Spleen (tissue), 11 donors: Measurements from ENCODE around the gene NEURL4. TPM values are rescaled to one million over a fixed set of nuclear protein-coding genes. Genes with fewer than 3 reads are reported as not detected.
A peak's percentile ranks its signal among the peaks of the same experiment; 100 is the strongest.

Experiments used
- DNase-seq: peaks from one replicate; pipeline ENCODE4 v3.0.0-alpha.2; 2020
- H3K27ac ChIP-seq, 8 donors: fragments of 200-600 bp; sonication (generic) in 7 of 8; 1 replicate in 4 of 8; 2 replicates in 4 of 8; pipeline versions ENCODE4 v1.5.0 to v1.8.0; 2016 to 2021; ENCODE audit warnings: inconsistent platforms in 4 of 8, mild to moderate bottlenecking in 4 of 8, moderate library complexity in 1 of 8
- H3K27me3 ChIP-seq, 7 donors: fragments of 200-600 bp; sonication (generic) in 6 of 7; replicated peaks in 1 of 7; 1 replicate in 4 of 7; 2 replicates in 3 of 7; pipeline versions ENCODE4 v1.5.0 to v1.8.0; 2016 to 2021; ENCODE audit warnings: inconsistent platforms in 3 of 7, mild to moderate bottlenecking in 1 of 7
- H3K36me3 ChIP-seq, 6 donors: fragments of 200-600 bp; sonication (generic) in 5 of 6; 1 replicate in 4 of 6; 2 replicates in 2 of 6; pipeline versions ENCODE4 v1.5.0 to v1.8.0; 2016 to 2021; ENCODE audit warnings: inconsistent platforms in 2 of 6
- H3K4me1 ChIP-seq, 6 donors: fragments of 200-600 bp; sonication (generic) in 5 of 6; 1 replicate in 3 of 6; 2 replicates in 3 of 6; pipeline versions ENCODE4 v1.5.0 to v1.8.0; 2016 to 2021; ENCODE audit warnings: inconsistent platforms in 3 of 6
- H3K4me3 ChIP-seq, 8 donors: fragments of 200-600 bp; sonication (generic) in 7 of 8; 1 replicate in 4 of 8; 2 replicates in 4 of 8; pipeline versions ENCODE4 v1.5.0 to v1.8.0; 2016 to 2021; ENCODE audit warnings: inconsistent platforms in 4 of 8, mild to moderate bottlenecking in 4 of 8, moderate library complexity in 2 of 8
- H3K9me3 ChIP-seq, 8 donors: fragments of 200-600 bp; sonication (generic) in 7 of 8; 1 replicate in 4 of 8; 2 replicates in 4 of 8; pipeline versions ENCODE4 v1.5.0 to v1.8.0; 2016 to 2021; ENCODE audit warnings: inconsistent platforms in 4 of 8
- CTCF ChIP-seq, 11 experiments: fragments of 200-600 bp in 7 of 11; fragments of 450-650 bp in 4 of 11; sonication (generic) in 4 of 11; IDR thresholded peaks in 8 of 11; conservative IDR thresholded peaks in 3 of 11; 1 replicate in 7 of 11; 2 replicates in 4 of 11; pipeline versions ENCODE4 v1.4.0 to v1.8.0; 2016 to 2021; ENCODE audit warnings: antibody characterized with exemption in 11 of 11, inconsistent platforms in 4 of 11, mild to moderate bottlenecking in 1 of 11
- POLR2A ChIP-seq, 3 donors: fragments of 450-650 bp; IDR thresholded peaks; one replicate each; pipeline ENCODE4 v1.5.1; 2017; ENCODE audit warnings: antibody characterized with exemption in 3 of 3, mild to moderate bottlenecking in 1 of 3
- POLR2AphosphoS5 ChIP-seq, 3 donors: sonication (generic); formaldehyde crosslinking; IDR thresholded peaks; one replicate each; pipeline ENCODE4 v1.5.1; 2017; ENCODE audit warnings: antibody characterized with exemption in 3 of 3
- WGBS, 5 donors: extraction: QIAGEN DNeasy Blood & Tissue Kit in 3 of 5; methylation state at CpG; one replicate each; pipeline versions ENCODE4 v1.1.5 to v1.1.7; 2013 to 2018; 5-methylcytosine and 5-hydroxymethylcytosine counted together
- intact Hi-C: fragments of 100-400 bp; cut with DNase I; formaldehyde crosslinking; loops from one replicate; pipeline ENCODE4 v1.15.0; 2023; ENCODE audit warnings: low total_unique reads
- polyA plus RNA-seq, 3 donors: library from polyadenylated mRNA; stranded (reverse); fragments of 200-250 nt; gene quantifications; one replicate each; pipeline ENCODE4 v1.2.1, GENCODE V29; 2013
- total RNA-seq, 7 donors: library from RNA; depleted of rRNA in 3 of 7; stranded (reverse); fragments of >200 nt in 3 of 7; fragmentation: NEBNext Ultra II Directional in 4 of 7; extraction: Animal tissue kit (Norgen Biotek cat#: 25700) in 4 of 7; gene quantifications; one replicate each; pipeline versions ENCODE4 v1.1.0 to v1.2.1, GENCODE V29; 2016 to 2021
- donor health status: healthy with polysubstance abuse.
- donor health status: DM: no; HTN: no; CAD: no; lungs with moderate emphysema.
- donor health status: DM: no; HTN: no; CAD: no.
- donor health status: Bipolar disorder and iron deficiency.
- donor health status: healthy.
- donor health status: DM: no; HTN: no; CAD: no.
- donor health status: DM: yes; HTN: yes; CAD: no.

NEURL4 gene
- total and polyA plus RNA-seq, 10 donors, result 16.5 to 53.9 (median 40.3) TPM

GRCh38 chr17:7361906-7362305 lies 32.8 kb upstream of the NEURL4 start:
- H3K9me3 ChIP-seq, result no peaks in the 10 kb centered on the region
- H3K27ac ChIP-seq, result no peak overlapping the region
- no peaks in the 10 kb centered on the region for H3K36me3 ChIP-seq
- TF ChIP-seq POLR2AphosphoS5 (IDR thresholded peaks at IDR 0.05) (no peak), POLR2A (IDR thresholded peaks at IDR 0.05) (no peak), CTCF (IDR thresholded peaks at IDR 0.05 in 8 of 11, conservative IDR thresholded peaks at IDR 0.05 in 3 of 11) (no peak)
- intact Hi-C loops, result no loop called here
- no peak overlapping the region for H3K4me3 ChIP-seq
- H3K4me1 ChIP-seq, result no peaks in the 10 kb centered on the region
- H3K27me3 ChIP-seq, result no peaks in the 10 kb centered on the region
- 53 to 88% (median 64%) methylated on average over 3 of the region's 3 CpGs for WGBS, 5 donors
- no peak for DNase-seq

- no peaks in the 10 kb centered on the region for H3K27me3 ChIP-seq
- H3K36me3 ChIP-seq, result no peaks in the 10 kb centered on the region
- peaks cover 12 to 45% (median 28%) of the 10 kb centered on the region in 6 donors for H3K4me1 ChIP-seq
- 55 to 93% (median 57%) methylated on average over 2 of the region's 2 CpGs for WGBS, 5 donors
- no peak for DNase-seq
- TF ChIP-seq POLR2AphosphoS5 (IDR thresholded peaks at IDR 0.05) (no peak), CTCF (IDR thresholded peaks at IDR 0.05 in 8 of 11, conservative IDR thresholded peaks at IDR 0.05 in 3 of 11) (no peak), POLR2A (IDR thresholded peaks at IDR 0.05) (no peak)
- H3K27ac ChIP-seq, result peak overlapping the region in 4 of 8 donors; percentile 26 to 65 (median 38)
- H3K9me3 ChIP-seq, result no peaks in the 10 kb centered on the region
- intact Hi-C loops, result loop anchor here (5.0 to 10.0 kb wide), 2 partner anchors 80 to 157 kb away; partner anchors contain the start of genes FGF11 and TMEM102
- no peak overlapping the region for H3K4me3 ChIP-seq
Observed at GRCh38 chr17:7357381-7357780, 28.2 kb upstream of the NEURL4 start.

DNA sequence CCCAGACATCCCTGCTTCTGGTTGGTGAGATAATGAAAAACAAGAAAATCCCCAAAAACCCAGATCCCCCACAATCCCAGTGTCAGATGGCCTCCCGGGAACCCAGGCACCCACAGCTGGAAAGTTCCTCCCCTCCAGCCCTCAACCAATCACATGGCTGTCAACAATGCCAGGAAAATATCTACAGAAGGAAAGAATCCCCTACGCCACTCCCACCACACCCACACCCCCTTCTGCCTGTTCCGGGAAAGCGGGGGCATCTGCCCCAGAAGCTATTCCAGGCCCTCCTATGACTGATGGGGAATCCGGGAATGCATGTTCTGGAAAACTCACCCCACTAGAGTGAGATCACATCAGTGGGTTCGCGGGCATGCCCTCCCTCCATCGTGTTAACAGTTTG lies 27.6 kb upstream of the NEURL4 start:
- H3K27me3 ChIP-seq, result no peaks in the 10 kb centered on the region
- TF ChIP-seq POLR2A (IDR thresholded peaks at IDR 0.05) (no peak), CTCF (IDR thresholded peaks at IDR 0.05 in 8 of 11, conservative IDR thresholded peaks at IDR 0.05 in 3 of 11) (no peak), POLR2AphosphoS5 (IDR thresholded peaks at IDR 0.05) (no peak)
- no peaks in the 10 kb centered on the region for H3K9me3 ChIP-seq
- H3K4me3 ChIP-seq, result peak overlapping the region in 1 of 8 donors; percentile 1
- H3K4me1 ChIP-seq, result peaks cover 13 to 51% (median 32%) of the 10 kb centered on the region in 6 donors
- intact Hi-C loops, result loop anchor here (5.0 to 10.0 kb wide), 2 partner anchors 81 to 158 kb away; partner anchors contain the start of genes FGF11 and TMEM102
- no peaks in the 10 kb centered on the region for H3K36me3 ChIP-seq
- no peak for DNase-seq
- H3K27ac ChIP-seq, result peak overlapping the region in 7 of 8 donors; percentile 0 to 46 (median 26)
- WGBS, 5 donors, result 70 to 80% (median 77%) methylated on average over 8 of the region's 8 CpGs

GRCh38 chr17:7356072-7356549 lies 27.0 kb upstream of the NEURL4 start:
- peak overlapping the region in 1 of 8 donors; percentile 1 for H3K4me3 ChIP-seq
- 10 to 31% (median 12%) methylated on average over 4 to 12 of the region's 12 CpGs for WGBS, 5 donors

More at GRCh38 chr17:7356072-7356549, 27.0 kb upstream of the NEURL4 start:
- peaks cover 0 to 3% (median 0%) of the 10 kb centered on the region in 6 donors for H3K36me3 ChIP-seq
- intact Hi-C loops, result loop anchor here (5.0 to 10.0 kb wide), 2 partner anchors 81 to 159 kb away; partner anchors contain the start of genes FGF11 and TMEM102
- H3K27me3 ChIP-seq, result no peaks in the 10 kb centered on the region
- H3K27ac ChIP-seq, result peak overlapping the region in 7 of 8 donors; percentile 0 to 46 (median 26)
- TF ChIP-seq POLR2A (IDR thresholded peaks at IDR 0.05) (no peak), CTCF (IDR thresholded peaks at IDR 0.05 in 8 of 11, conservative IDR thresholded peaks at IDR 0.05 in 3 of 11) (peak; percentile 84 to 99 (median 95)), POLR2AphosphoS5 (IDR thresholded peaks at IDR 0.05) (peak; percentile 72 to 82 (median 74))
- no peaks in the 10 kb centered on the region for H3K9me3 ChIP-seq
- DNase-seq, result peak; percentile 96
- H3K4me1 ChIP-seq, result peaks cover 17 to 58% (median 38%) of the 10 kb centered on the region in 6 donors
